ENCODE results near the gene SMURF2.

SMURF2 gene

GRCh38 chr17:64533784-64534183 lies 128.3 kb downstream of the SMURF2 start:
- no peak for DNase-seq

- no peak for DNase-seq
These were observed 129.7 kb downstream of the SMURF2 start for GRCh38 chr17:64532409-64532808.

DNA sequence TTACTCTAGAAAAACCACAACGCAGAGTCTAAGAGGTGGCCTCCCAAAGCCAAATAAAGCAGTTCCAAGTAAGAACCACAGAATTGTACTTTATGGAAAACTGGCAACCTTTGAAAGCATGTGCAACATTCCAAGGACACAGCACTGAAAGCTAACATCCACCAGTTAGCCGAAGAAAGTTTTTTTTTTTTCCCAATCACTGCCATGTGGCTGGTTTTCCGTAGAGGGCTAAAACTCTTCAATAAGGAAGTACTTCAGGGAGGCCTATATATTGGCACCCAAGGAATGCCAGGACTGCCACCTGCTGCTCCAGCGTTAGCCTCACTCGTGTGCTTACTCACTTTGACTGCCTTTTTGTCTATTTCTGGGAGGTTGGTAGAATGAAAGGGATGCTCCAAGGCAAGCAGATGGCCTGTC lies 130.1 kb downstream of the SMURF2 start:
- DNase-seq = no peak

- DNase-seq = no peak
These were observed 132.9 kb downstream of the SMURF2 start for GRCh38 chr17:64529221-64529620.

DNA sequence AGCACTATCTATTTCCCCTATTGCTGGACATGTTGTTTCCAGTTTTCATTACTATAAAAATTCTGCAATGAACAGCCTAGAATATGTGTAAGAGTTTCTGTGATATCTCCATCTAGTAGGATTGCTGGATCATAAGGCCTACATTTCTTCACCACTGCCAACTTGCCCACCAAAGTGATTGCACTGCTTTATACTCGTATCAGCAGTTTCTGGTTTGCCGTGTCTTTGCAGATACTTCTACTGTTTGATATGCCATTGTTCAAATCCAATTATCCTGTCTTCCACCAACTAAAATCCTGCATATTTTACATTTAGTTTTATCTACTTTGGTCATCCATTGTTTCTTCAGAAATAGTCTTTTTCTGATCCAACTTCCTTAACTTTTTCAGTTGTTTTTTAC lies 134.2 kb downstream of the SMURF2 start:
- no peak for DNase-seq

DNA sequence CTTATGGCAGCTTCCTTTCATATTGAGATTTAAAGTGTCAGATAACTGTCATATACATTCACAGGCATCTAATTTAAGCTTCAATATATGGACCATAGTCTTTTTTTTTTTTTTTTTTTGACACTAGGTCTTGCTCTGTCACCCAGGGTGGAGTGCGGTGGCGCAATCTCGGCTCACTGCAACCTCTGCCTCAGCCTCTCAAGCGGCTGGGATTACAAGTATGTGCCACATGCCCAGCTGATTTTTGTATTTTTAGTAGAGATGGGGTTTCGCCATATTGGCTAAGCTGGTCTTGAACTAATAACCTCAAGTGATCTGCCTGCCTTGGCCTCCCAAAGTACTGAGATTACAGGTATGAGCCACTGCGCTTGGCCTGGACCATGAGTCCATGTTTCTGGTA lies 141.7 kb downstream of the SMURF2 start:
- DNase-seq = no peak

GRCh38 chr17:64519601-64520000 lies 142.5 kb downstream of the SMURF2 start:
- no peak for DNase-seq

GRCh38 chr17:64515829-64516228 lies 146.3 kb downstream of the SMURF2 start:
- DNase-seq = no peak

DNA sequence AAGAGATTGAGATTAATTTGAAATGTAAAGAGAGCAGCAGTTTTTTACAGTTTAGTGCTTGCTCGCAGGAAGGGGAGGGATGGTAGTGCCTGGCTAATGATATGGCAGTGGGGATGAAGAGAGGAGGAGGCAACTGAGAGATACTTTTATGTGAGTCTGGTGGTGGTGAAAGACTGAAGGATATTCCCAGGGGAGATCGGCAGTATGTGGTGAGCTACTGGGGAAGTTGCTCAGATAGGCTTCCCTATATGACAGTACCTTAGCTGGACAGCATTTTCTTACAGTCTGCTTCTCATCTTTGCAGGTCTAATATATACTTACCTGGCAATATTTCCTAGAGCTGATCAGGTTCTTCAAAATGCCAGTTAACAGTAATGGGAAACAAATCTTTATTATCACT lies 146.7 kb downstream of the SMURF2 start:
- DNase-seq = no peak

GRCh38 chr17:64509179-64509578 lies 152.9 kb downstream of the SMURF2 start:
- no peak for DNase-seq

- no peak for DNase-seq
These were observed 153.4 kb downstream of the SMURF2 start for GRCh38 chr17:64508683-64509082.

DNA sequence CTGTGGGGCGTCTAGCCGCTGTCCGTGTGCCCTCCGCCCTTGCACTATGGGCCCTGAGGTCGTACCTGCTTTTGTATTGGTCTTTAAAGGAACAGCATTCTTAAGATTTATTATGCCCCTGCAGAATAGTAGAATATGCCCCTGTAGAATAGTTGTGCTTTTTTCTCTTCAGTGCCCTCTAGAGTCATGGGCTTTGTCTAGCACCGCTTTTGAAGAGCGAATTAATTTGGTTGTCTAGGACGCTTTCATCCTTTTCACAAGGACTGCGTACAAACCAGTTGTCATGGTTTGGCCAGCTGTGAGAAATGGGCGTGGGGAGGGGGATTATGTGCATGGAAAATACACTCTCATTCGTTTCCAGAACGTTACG lies 154.7 kb downstream of the SMURF2 start:
- DNase-seq = peak; percentile 52 to 87

DNA sequence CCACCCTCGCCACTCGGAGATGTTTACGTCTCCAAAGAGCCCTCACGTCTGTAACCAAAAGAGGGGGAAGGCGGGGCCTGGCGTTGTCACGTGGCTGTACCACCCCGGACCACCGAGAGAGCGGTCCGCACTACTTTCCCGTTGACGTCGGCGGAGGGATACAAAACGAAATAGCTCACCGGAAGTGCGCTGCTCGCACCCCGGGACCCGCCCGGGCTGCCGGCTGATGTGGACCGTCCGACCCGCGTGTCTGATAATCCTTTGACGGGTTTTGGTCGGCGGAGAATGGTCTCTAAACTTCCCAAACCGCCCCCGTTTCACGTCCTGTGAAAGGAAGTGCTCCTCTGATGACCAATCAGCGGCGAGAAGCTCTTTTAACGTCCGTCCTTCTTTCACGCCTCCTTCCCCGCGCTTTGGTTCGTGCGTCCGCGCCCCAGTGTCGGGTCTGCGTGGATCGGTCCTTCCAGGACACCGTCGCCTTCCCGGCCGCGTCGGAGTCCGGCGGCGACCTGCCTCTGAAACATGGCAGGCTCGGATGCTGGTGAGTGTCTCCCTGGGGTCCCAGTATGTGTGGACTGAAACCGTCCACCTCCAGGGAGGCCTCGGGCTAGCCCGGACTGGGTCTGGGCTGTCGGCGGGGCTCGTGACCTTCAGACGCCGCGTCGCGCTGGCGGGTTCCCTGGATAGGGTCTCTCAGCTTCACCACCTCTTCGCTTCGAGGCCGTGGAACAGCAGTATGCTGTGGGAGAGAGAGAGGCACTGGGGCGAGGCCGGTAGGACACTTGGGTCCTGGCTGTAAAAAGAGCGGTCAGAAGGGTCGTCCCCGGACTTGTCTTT lies 155.3 kb downstream of the SMURF2 start, which contains the start of gene CEP95:
Gene CEP95 (plus strand): TSS at position 402 of the 837 bp plus-strand sequence. CDS start 121 bp downstream, at position 523.
- peak; percentile 97 to 99 for DNase-seq

- DNase-seq = peak; percentile 97 to 98
These were observed 155.9 kb downstream of the SMURF2 start, which contains the start of gene DDX5 for GRCh38 chr17:64506201-64506575. DDX5 (minus strand) TSS chr17:64506289; CDS start chr17:64506119, 170 bp downstream.

DNA sequence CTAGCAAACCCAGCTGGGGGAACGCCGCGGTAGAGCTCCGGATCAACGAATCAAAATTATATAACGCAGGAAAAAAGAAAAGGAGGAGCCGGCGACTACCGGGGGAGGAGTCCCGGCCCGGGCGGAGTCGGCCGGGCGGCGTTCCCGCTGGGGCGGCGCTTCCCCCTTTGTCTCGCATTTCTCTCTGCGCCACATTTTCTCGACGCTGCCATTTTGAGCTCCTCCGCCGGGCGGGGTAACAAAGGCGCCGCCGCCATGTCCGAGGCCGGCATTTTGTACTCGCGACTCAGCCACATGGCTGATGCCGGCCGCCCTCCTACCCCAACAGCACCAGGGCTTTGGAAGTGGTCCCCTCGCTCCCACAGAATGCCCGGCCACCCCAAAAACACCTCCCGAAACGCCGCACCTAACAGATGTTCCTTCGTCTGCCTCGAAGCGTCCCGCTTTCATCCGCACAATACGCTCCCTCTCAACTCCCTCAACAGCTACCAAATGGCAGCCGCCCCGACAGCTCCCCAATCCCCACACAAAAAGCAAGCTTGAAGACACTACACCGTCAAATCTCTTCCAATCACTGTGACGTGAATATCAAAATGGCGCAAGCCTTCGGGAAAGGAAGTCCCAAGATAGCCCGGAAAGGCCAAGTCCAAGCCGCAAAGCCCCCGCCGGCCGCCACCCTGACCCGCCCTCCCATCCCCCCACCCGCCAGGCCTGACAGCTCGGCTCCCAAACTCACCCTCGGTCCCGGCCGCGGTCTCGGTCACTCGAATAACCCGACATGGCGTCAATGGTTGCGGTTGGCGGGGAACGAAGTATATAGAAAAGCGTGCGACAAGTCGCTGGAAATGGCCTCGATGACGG lies 156.5 kb downstream of the SMURF2 start:
- peak; percentile 92 to 93 for DNase-seq

- peak in 1 of 2 experiments; percentile 40 for DNase-seq
These were observed 157.3 kb downstream of the SMURF2 start for GRCh38 chr17:64504769-64505339.

GRCh38 chr17:64503821-64504768 lies 158.0 kb downstream of the SMURF2 start:
- no peak for DNase-seq

DNA sequence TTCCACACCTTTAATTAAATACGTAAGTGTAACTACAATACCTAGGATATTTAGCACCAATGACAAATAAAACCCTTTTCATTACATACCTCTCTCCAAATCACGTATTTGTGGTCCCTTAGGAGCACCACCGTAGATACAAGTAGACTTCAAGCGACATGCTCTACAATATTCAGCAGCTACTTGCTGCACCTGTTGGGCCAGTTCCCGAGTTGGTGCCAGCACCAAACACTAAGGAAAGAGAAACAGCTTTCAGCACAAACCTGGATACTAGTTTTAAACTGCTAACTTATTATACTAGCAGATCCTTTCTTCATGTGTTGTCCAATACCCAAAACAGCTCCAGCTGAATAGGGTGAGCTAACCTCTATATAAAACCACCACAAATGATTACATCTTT lies 158.8 kb downstream of the SMURF2 start:
- no peak for DNase-seq

DNA sequence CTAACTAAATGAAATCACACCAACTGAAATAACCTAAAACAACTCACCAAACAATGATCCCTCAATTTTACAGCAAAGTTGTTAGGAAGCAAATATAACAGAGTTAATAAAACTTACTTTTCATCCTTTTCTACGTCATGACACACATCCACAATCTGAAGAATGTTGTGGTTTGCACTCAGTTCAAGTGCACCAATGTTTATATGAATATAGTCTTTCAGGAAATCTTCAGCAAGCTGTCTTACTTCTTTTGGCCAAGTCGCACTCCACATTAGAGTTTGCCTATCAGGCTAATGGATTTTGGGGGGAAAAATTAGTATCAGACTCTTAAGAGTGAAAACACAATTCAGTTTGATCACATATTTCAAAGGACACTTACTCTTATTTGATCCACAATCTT lies 159.3 kb downstream of the SMURF2 start:
- DNase-seq = no peak

DNA sequence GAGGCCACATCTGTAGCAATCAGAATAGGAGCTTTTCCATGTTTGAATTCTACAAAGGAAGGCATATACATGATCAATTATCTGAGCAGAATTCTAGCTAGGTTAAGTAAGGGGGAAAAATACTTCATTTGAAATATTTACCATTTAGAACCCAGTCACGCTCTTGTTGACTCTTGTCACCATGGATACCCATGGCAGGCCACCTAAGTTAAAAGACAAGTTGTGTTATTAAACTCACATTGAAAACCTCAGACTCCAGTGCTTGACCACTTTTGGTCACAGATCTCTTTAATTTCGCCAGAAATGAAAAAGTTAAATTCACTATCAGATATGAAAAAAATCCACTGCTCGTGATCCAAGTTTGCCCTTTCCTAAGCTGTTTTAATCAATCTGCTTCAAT lies 160.1 kb downstream of the SMURF2 start:
- DNase-seq = no peak

DNA sequence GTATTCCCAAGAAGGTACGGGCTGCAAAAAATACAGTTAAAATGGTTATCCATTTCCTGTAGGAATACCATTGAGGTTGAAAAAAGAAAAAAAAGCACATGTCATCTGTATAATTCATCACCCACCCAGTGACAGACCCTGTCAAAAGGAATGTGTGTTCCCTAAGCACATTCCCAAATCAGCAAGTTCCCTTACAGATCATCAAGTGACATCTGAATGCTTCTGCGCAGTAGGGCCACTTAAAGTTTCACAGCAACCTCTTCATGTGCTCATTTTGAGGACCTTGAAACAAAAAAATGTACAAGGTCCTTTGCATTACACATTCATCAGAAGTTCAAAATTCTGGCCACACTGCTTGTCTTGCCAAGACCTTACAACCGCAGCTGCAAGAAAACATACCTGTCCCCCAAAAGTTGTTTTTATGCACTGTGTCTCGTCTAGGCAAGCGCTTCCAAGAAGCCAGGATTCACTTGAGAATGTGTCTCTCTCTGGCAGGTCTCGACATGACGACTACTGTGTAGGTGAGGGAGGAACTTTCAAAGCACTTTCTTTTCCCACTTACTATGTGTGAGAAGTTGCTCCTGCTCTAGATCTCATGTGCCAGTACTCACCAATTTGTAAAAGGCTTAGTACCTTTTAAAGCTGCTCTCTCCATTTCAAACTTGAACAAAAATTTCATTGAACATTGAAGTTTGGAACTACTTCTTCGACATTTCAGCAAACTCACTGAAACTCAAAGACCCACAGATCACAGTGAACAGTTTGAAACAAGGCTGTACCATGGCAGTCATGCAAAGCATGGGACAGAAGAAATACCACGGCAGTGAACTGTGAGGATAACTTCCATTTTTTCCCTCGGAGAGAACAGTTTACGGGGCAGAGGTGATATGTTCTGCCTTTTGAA lies 161.0 kb downstream of the SMURF2 start:
- DNase-seq = no peak

Data from NCI-H2081 (cell line).